ENCODE data around the gene TNIK.
"Not testable (repeated sequence)": the region's sequence is repeated elsewhere in the genome, so short reads cannot be mapped to it uniquely, and the experiment has no call there.

- TF ChIP-seq CTCF, POLR2A (IDR thresholded peaks at IDR 0.05): not testable (repeated sequence)
Measured at GRCh38 chr3:171305823-171306222, 154.4 kb downstream of the TNIK start.

All from uterus (tissue), 2 donors.